Esophagus muscularis mucosa (tissue), 4 donors: ENCODE results near the gene ZBP1. TPM values are rescaled to one million over a fixed set of nuclear protein-coding genes. Genes with fewer than 3 reads are reported as not detected.

ENCODE experiments used
- DNase-seq: peaks from one replicate; pipeline ENCODE4 v3.0.0-alpha.2; 2017; ENCODE audit errors: extremely low spot score
- H3K27ac ChIP-seq, 4 donors: fragments of 200-600 bp; sonication (generic); replicated peaks in 1 of 4; 1 replicate in 3 of 4; 2 replicates in 1 of 4; pipeline ENCODE4 v1.5.1; 2016 to 2019; ENCODE audit warnings: mild to moderate bottlenecking in 1 of 4
- H3K27me3 ChIP-seq, 4 donors: fragments of 200-600 bp; sonication (generic); one replicate each; pipeline versions ENCODE4 v1.5.1 to v1.6.0; 2016 to 2019
- H3K36me3 ChIP-seq, 4 donors: fragments of 200-600 bp; sonication (generic); one replicate each; pipeline ENCODE4 v1.5.1; 2016 to 2019
- H3K4me1 ChIP-seq, 4 donors: fragments of 200-600 bp; sonication (generic); one replicate each; pipeline ENCODE4 v1.5.1; 2016 to 2019
- H3K4me3 ChIP-seq, 4 donors: fragments of 200-600 bp; sonication (generic); 1 replicate in 2 of 4; 2 replicates in 2 of 4; pipeline ENCODE4 v1.5.1; 2016 to 2019; ENCODE audit warnings: mild to moderate bottlenecking in 4 of 4, moderate library complexity in 1 of 4
- H3K9me3 ChIP-seq, 4 donors: fragments of 200-600 bp; sonication (generic); 1 replicate in 3 of 4; 2 replicates in 1 of 4; pipeline ENCODE4 v1.5.1; 2016 to 2019
- EP300 ChIP-seq: sonication (generic); formaldehyde crosslinking; IDR thresholded peaks from one replicate; pipeline ENCODE4 v1.6.1; 2017; ENCODE audit warnings: antibody characterized with exemption
- POLR2A ChIP-seq: fragments of 450-650 bp; IDR thresholded peaks from one replicate; pipeline ENCODE4 v1.6.1; 2017; ENCODE audit warnings: antibody characterized with exemption, moderate library complexity, mild to moderate bottlenecking, low read depth
- POLR2AphosphoS5 ChIP-seq, 2 donors: sonication (generic); formaldehyde crosslinking; IDR thresholded peaks; one replicate each; pipeline ENCODE4 v1.6.1; 2017; ENCODE audit warnings: antibody characterized with exemption in 2 of 2
- WGBS: methylation state at CpG from one replicate; pipeline ENCODE4 v1.1.5; 2018; 5-methylcytosine and 5-hydroxymethylcytosine counted together
- intact Hi-C: fragments of 100-400 bp; cut with DNase I; formaldehyde crosslinking; loops from one replicate; pipeline ENCODE4 v1.15.1; 2023
- total RNA-seq, 4 donors: library from RNA; depleted of rRNA; stranded (reverse); fragments of >200 nt; gene quantifications; one replicate each; pipeline versions ENCODE4 v1.1.0 to v1.2.1, GENCODE V29; 2016
- TF ChIP-seq, protein P1 (sequence below), 3 experiments: fragments of 200-600 bp in 2 of 3; fragments of 450-650 bp in 1 of 3; sonication (generic) in 2 of 3; IDR thresholded peaks; one replicate each; pipeline ENCODE4 v1.5.1; 2017 to 2019; ENCODE audit warnings: antibody characterized with exemption in 3 of 3, mild to moderate bottlenecking in 2 of 3, moderate library complexity in 1 of 3

The ZBP1 gene
- total RNA-seq, 4 donors from 2014 or later: 0.33 to 0.75 TPM; not detected in 2

DNA sequence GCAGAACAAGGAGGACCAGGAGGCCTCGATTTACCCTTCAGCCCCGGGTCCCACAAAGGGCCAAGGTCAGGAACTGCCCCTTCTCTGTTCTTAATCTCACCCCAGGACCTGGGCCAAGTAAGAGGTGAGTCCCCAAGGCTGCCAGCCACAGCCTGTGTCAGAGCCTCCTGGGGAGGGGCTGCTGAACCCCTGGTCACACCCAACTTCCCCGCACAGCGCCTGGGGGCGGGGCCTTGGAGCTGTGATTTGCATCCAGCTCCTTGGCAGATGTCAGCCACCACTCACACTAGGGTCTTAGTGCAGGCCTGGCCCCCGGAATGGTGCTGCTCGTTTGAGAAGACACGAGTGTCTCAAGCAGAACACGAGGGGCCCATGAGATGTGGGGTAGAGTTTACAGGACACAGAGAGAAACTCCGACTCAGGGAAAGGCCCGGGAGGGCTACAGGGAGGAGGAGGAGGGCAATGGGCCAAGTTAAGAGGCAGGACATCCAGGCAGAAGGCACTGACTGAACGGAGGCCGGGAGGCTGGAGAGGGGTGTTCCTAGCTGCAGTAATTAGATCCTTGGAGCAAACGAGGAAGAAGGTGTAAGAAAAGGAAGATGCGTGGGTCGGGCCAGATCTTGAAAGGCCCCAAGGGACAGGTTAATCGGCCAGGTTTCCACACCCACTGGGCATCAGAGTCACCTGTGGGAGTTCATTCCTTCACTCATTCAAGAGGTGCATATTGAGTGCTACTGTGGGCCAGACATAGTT lies 26.9 kb downstream of the ZBP1 start:
- Histone ChIP-seq H3K9me3 (no peaks in the 10 kb centered on the region), H3K27ac (no peak overlapping the region), H3K36me3 (no peaks in the 10 kb centered on the region), H3K4me1 (peaks cover 7 to 23% (median 14%) of the 10 kb centered on the region in 4 donors), H3K4me3 (no peak overlapping the region), H3K27me3 (peaks cover 0 to 13% (median 0%) of the 10 kb centered on the region in 4 donors)
- TF ChIP-seq POLR2A: no peak
- TF ChIP-seq, protein P1, sequence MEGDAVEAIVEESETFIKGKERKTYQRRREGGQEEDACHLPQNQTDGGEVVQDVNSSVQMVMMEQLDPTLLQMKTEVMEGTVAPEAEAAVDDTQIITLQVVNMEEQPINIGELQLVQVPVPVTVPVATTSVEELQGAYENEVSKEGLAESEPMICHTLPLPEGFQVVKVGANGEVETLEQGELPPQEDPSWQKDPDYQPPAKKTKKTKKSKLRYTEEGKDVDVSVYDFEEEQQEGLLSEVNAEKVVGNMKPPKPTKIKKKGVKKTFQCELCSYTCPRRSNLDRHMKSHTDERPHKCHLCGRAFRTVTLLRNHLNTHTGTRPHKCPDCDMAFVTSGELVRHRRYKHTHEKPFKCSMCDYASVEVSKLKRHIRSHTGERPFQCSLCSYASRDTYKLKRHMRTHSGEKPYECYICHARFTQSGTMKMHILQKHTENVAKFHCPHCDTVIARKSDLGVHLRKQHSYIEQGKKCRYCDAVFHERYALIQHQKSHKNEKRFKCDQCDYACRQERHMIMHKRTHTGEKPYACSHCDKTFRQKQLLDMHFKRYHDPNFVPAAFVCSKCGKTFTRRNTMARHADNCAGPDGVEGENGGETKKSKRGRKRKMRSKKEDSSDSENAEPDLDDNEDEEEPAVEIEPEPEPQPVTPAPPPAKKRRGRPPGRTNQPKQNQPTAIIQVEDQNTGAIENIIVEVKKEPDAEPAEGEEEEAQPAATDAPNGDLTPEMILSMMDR (IDR thresholded peaks at IDR 0.05): no peak
- no peak for TF ChIP-seq EP300
- no peak for TF ChIP-seq POLR2AphosphoS5 (IDR thresholded peaks at IDR 0.05)
- 68% methylated on average over 16 of the region's 17 CpGs for WGBS
- intact Hi-C loops: loop anchor here (5.0 kb wide), 1 partner anchor 211 kb away; no protein-coding TSS in a partner anchor
- no peak for DNase-seq

GRCh38 chr20:57592263-57593092 lies 27.7 kb downstream of the ZBP1 start:
- Histone ChIP-seq H3K27me3 (peaks cover 0 to 5% (median 0%) of the 10 kb centered on the region in 4 donors), H3K4me3 (no peak overlapping the region), H3K4me1 (peaks cover 7 to 23% (median 14%) of the 10 kb centered on the region in 4 donors), H3K9me3 (peaks cover 0 to 4% (median 0%) of the 10 kb centered on the region in 4 donors), H3K36me3 (no peaks in the 10 kb centered on the region), H3K27ac (no peak overlapping the region)
- DNase-seq: no peak
- intact Hi-C loops: loop anchor here (5.0 kb wide), 1 partner anchor 210 kb away; no protein-coding TSS in a partner anchor
- TF ChIP-seq POLR2A: no peak
- no peak for TF ChIP-seq EP300
- TF ChIP-seq, protein P1 (IDR thresholded peaks at IDR 0.05): no peak
- TF ChIP-seq POLR2AphosphoS5 (IDR thresholded peaks at IDR 0.05): no peak
- 88% methylated on average over 17 of the region's 22 CpGs for WGBS

GRCh38 chr20:57591289-57592229 lies 28.7 kb downstream of the ZBP1 start:
- Histone ChIP-seq H3K4me3 (no peak overlapping the region), H3K27ac (no peak overlapping the region), H3K36me3 (no peaks in the 10 kb centered on the region), H3K4me1 (peaks cover 0 to 15% (median 6%) of the 10 kb centered on the region in 4 donors), H3K27me3 (no peaks in the 10 kb centered on the region), H3K9me3 (peaks cover 0 to 7% (median 0%) of the 10 kb centered on the region in 4 donors)
- TF ChIP-seq EP300: no peak
- no peak for TF ChIP-seq POLR2AphosphoS5 (IDR thresholded peaks at IDR 0.05)
- TF ChIP-seq POLR2A: no peak
- 93% methylated on average over 14 of the region's 15 CpGs for WGBS
- intact Hi-C loops: loop anchor here (5.0 kb wide), 1 partner anchor 209 kb away; no protein-coding TSS in a partner anchor
- DNase-seq: no peak

GRCh38 chr20:57590485-57591288 lies 29.5 kb downstream of the ZBP1 start:
- Histone ChIP-seq H3K36me3 (no peaks in the 10 kb centered on the region), H3K4me3 (no peak overlapping the region), H3K4me1 (peaks cover 0 to 22% (median 13%) of the 10 kb centered on the region in 4 donors), H3K27me3 (peaks cover 0 to 6% (median 0%) of the 10 kb centered on the region in 4 donors), H3K27ac (no peak overlapping the region), H3K9me3 (peaks cover 0 to 7% (median 0%) of the 10 kb centered on the region in 4 donors)
- intact Hi-C loops: loop anchor here (5.0 kb wide), 1 partner anchor 208 kb away; no protein-coding TSS in a partner anchor
- WGBS: 96% methylated on average over 18 of the region's 18 CpGs
- DNase-seq: no peak
- TF ChIP-seq POLR2AphosphoS5 (IDR thresholded peaks at IDR 0.05): no peak
- TF ChIP-seq, protein P1 (IDR thresholded peaks at IDR 0.05): no peak
- TF ChIP-seq EP300: no peak
- TF ChIP-seq POLR2A: no peak
